HepG2 (cell line): ENCODE data around the gene AKR1A1. TPM values are rescaled to one million over a fixed set of nuclear protein-coding genes. Genes with fewer than 3 reads are reported as not detected.
A peak's percentile ranks its signal among the peaks of the same experiment; 100 is the strongest.

Source experiments
- AFF4 ChIP-seq: sonication (generic); formaldehyde crosslinking; IDR thresholded peaks from 2 replicates; pipeline ENCODE4 v1.4.0; 2020; ENCODE audit warnings: missing genetic modification reagents
- ARID5B ChIP-seq: IDR thresholded peaks from 2 replicates; pipeline ENCODE4 v1.4.0; 2020; ENCODE audit warnings: mild to moderate bottlenecking, missing genetic modification reagents
- ARNTL ChIP-seq: sonication (generic); formaldehyde crosslinking; IDR thresholded peaks from 2 replicates; pipeline ENCODE4 v1.4.0; 2020; ENCODE audit warnings: mild to moderate bottlenecking, missing genetic modification reagents
- BHLHE40 ChIP-seq: IDR thresholded peaks from 2 replicates; pipeline ENCODE4 v1.6.1; 2011; ENCODE audit warnings: low read length, improper control_type of control experiment
- CCAR2 ChIP-seq: fragments of 200-400 bp; formaldehyde crosslinking; optimal IDR thresholded peaks from 2 replicates; pipeline ENCODE3; 2018; ENCODE audit warnings: low read depth, mild to moderate bottlenecking, low read length, moderate library complexity
- DRAP1 ChIP-seq: IDR thresholded peaks from 2 replicates; pipeline ENCODE4 v1.6.1; 2016; ENCODE audit warnings: missing genetic modification reagents, missing compliant biosample characterization
- FOXC1 ChIP-seq: sonication (generic); formaldehyde crosslinking; IDR thresholded peaks from 2 replicates; pipeline ENCODE4 v1.8.0; 2022; ENCODE audit warnings: mild to moderate bottlenecking, missing genetic modification reagents, borderline replicate concordance
- GATA4 ChIP-seq: sonication (generic); IDR thresholded peaks from 2 replicates; pipeline ENCODE4 v1.6.1; 2016; ENCODE audit warnings: antibody characterized with exemption, low read depth, borderline replicate concordance
- GTF2F1 ChIP-seq: fragments of 150-350 bp; IDR thresholded peaks from 2 replicates; pipeline ENCODE4 v1.6.1; 2014; ENCODE audit warnings: low read length
- HOXA7 ChIP-seq: sonication (generic); formaldehyde crosslinking; IDR thresholded peaks from 2 replicates; pipeline ENCODE4 v1.8.1; 2022; ENCODE audit warnings: mild to moderate bottlenecking, missing genetic modification reagents, moderate library complexity
- HOXA9 ChIP-seq: sonication (generic); formaldehyde crosslinking; IDR thresholded peaks from 2 replicates; pipeline ENCODE4 v1.8.1; 2022; ENCODE audit warnings: missing genetic modification reagents, mild to moderate bottlenecking, moderate library complexity, borderline replicate concordance
- MAFG ChIP-seq: sonication (generic); formaldehyde crosslinking; IDR thresholded peaks from 2 replicates; pipeline ENCODE4 v1.5.1; 2020; ENCODE audit warnings: mild to moderate bottlenecking, missing genetic modification reagents
- PITX1 ChIP-seq: sonication (generic); formaldehyde crosslinking; IDR thresholded peaks from 2 replicates; pipeline ENCODE4 v1.5.1; 2020; ENCODE audit warnings: mild to moderate bottlenecking, missing genetic modification reagents
- RAD51 ChIP-seq: fragments of 450-650 bp; IDR thresholded peaks from 2 replicates; pipeline ENCODE4 v1.6.1; 2016; ENCODE audit warnings: borderline replicate concordance
- SAP130 ChIP-seq: IDR thresholded peaks from 2 replicates; pipeline ENCODE4 v1.6.1; 2016; ENCODE audit warnings: low read depth
- ZNF10 ChIP-seq: sonication (generic); formaldehyde crosslinking; IDR thresholded peaks from 2 replicates; pipeline ENCODE4 v1.4.0; 2020; ENCODE audit warnings: mild to moderate bottlenecking, low read depth, missing genetic modification reagents, borderline replicate concordance
- ZNF138 ChIP-seq: sonication (generic); formaldehyde crosslinking; IDR thresholded peaks from 2 replicates; pipeline ENCODE4 v1.5.0; 2020; ENCODE audit warnings: mild to moderate bottlenecking, low read depth, missing genetic modification reagents
- ZNF235 ChIP-seq: sonication (generic); formaldehyde crosslinking; IDR thresholded peaks from 2 replicates; pipeline ENCODE4 v1.8.1; 2023; ENCODE audit warnings: mild to moderate bottlenecking, missing genetic modification reagents, borderline replicate concordance
- ZNF274 ChIP-seq: sonication (generic); formaldehyde crosslinking; IDR thresholded peaks from 2 replicates; pipeline ENCODE4 v1.5.1; 2020; ENCODE audit warnings: mild to moderate bottlenecking, missing genetic modification reagents
- ZNF280B ChIP-seq: sonication (generic); formaldehyde crosslinking; IDR thresholded peaks from 2 replicates; pipeline ENCODE4 v1.5.0; 2020; ENCODE audit warnings: missing genetic modification reagents, mild to moderate bottlenecking, borderline replicate concordance
- ZNF282 ChIP-seq: fragments of 450-650 bp; IDR thresholded peaks from 2 replicates; pipeline ENCODE4 v1.6.1; 2018; ENCODE audit not compliant: partially characterized antibody
- ZNF605 ChIP-seq: sonication (generic); formaldehyde crosslinking; IDR thresholded peaks from 2 replicates; pipeline ENCODE4 v1.8.0; 2022; ENCODE audit warnings: mild to moderate bottlenecking, missing genetic modification reagents
- ZNF790 ChIP-seq: sonication (generic); formaldehyde crosslinking; IDR thresholded peaks from 2 replicates; pipeline ENCODE4 v1.8.0; 2022; ENCODE audit warnings: missing genetic modification reagents, mild to moderate bottlenecking, borderline replicate concordance
- polyA plus RNA-seq, 8 experiments: library from polyadenylated mRNA; depleted of rRNA in 3 of 8; stranded (reverse) in 7 of 8; unstranded in 1 of 8; fragments of >200 nt; fragmentation: Illumina TruSeq in 4 of 8; extraction: Trizol in 4 of 8; gene quantifications; 2 replicates each; pipeline versions ENCODE4 v1.2.1 to v1.2.3, GENCODE V29; 2011 to 2016; ENCODE audit warnings: low read depth in 4 of 8, missing spikeins in 1 of 8, mixed read lengths in 1 of 8; ENCODE audit not compliant: insufficient read depth in 1 of 8
- total RNA-seq, 5 experiments: library from RNA; depleted of rRNA; stranded (reverse); fragments of >200 nt; fragmentation: Illumina TruSeq; extraction: Trizol; gene quantifications; 2 replicates each; pipeline ENCODE4 v1.2.3, GENCODE V29; 2016; ENCODE audit warnings: low read depth in 1 of 5

AKR1A1 gene
- total and polyA plus RNA-seq, 2 of the 13 experiments (the other 11 are each of a cell fraction or from before 2014, with no cell fraction given) = 181 to 217 TPM

- TF ChIP-seq MAFG (no peak), ARID5B (peak; percentile 89), FOXC1 (CRISPR knock-in tag) (no peak), ZNF790 (CRISPR knock-in tag) (no peak), DRAP1 (no peak), GTF2F1 (no peak), ZNF280B (no peak), ZNF274 (CRISPR knock-in tag) (no peak), AFF4 (CRISPR knock-in tag) (no peak), ZNF138 (no peak), GATA4 (no peak), ZNF235 (CRISPR knock-in tag) (no peak), CCAR2 (no peak), ZNF605 (CRISPR knock-in tag) (no peak), RAD51 (no peak), ARNTL (no peak), BHLHE40 (no peak; the same call in 1 of the 2 replicates), ZNF10 (CRISPR knock-in tag) (no peak), SAP130 (CRISPR knock-in tag) (peak; percentile 62), HOXA9 (CRISPR knock-in tag) (no peak), PITX1 (CRISPR knock-in tag) (peak; percentile 69), HOXA7 (CRISPR knock-in tag) (no peak), ZNF282 (no peak)
Observed at GRCh38 chr1:45542591-45542990, 8.0 kb upstream of the AKR1A1 start (continued).
